Activated CD4-positive, alpha-beta T cell treated with anti-CD3 and anti-CD28 coated beads, Interleukin-2, amount 10 ng/mL, durations not matched to agents 7 days and 5 days (primary cell): ENCODE measurements around the gene OR2AG1. TPM values are rescaled to one million over a fixed set of nuclear protein-coding genes. Genes with fewer than 3 reads are reported as not detected.
A peak's percentile ranks its signal among the peaks of the same experiment; 100 is the strongest.
"Not testable (repeated sequence)": the region's sequence is repeated elsewhere in the genome, so short reads cannot be mapped to it uniquely, and the experiment has no call there.

Source experiments
- CTCF ChIA-PET: fragments of 350-600 bp; sonication (Branson Sonifier 250); formaldehyde crosslinking; loops from one replicate; lab custom pipeline; 2021; ENCODE audit warnings: antibody characterized with exemption; lab: Charles Lee
- POLR2A ChIA-PET: fragments of 350-600 bp; sonication (Branson Sonifier 250); formaldehyde crosslinking; loops from one replicate; lab custom pipeline; 2021; ENCODE audit warnings: antibody characterized with exemption; lab: Charles Lee
- DNase-seq: peaks from one replicate; pipeline ENCODE4 v3.0.0-alpha.2; 2020
- H3K27ac Mint-ChIP-seq: one replicate; pipeline ENCODE4 v1.8.0; 2021; ENCODE audit warnings: mild to moderate bottlenecking, moderate library complexity, mixed read lengths
- H3K27me3 Mint-ChIP-seq: one replicate; pipeline ENCODE4 v1.8.0; 2021; ENCODE audit warnings: mixed read lengths
- H3K36me3 Mint-ChIP-seq: one replicate; pipeline ENCODE4 v1.8.0; 2021; ENCODE audit warnings: low read depth, mixed read lengths
- H3K4me1 Mint-ChIP-seq: one replicate; pipeline ENCODE4 v1.8.0; 2021; ENCODE audit warnings: mixed read lengths
- H3K4me3 Mint-ChIP-seq: one replicate; pipeline ENCODE4 v1.8.0; 2021; ENCODE audit warnings: mild to moderate bottlenecking, moderate library complexity, mixed read lengths
- H3K9me3 Mint-ChIP-seq: one replicate; pipeline ENCODE4 v1.8.0; 2021; ENCODE audit warnings: mixed read lengths
- total RNA-seq, 2 experiments: library from RNA; stranded (reverse); gene quantifications; one replicate each; pipeline ENCODE4 v1.2.3, GENCODE V29; 2021

Gene OR2AG1
- total RNA-seq, 2 experiments from 2014 or later, result not detected

- DNase-seq, result no peak
- H3K27me3 Mint-ChIP-seq, result no peaks in the 10 kb centered on the region
- H3K4me3 Mint-ChIP-seq, result no peak overlapping the region
- H3K27ac Mint-ChIP-seq, result no peak overlapping the region
- peaks cover 4% of the 10 kb centered on the region for H3K9me3 Mint-ChIP-seq
- peaks cover 31% of the 10 kb centered on the region for H3K4me1 Mint-ChIP-seq
- ChIA-PET POLR2A (no interaction called here), CTCF (interaction anchor here (1.0 to 2.9 kb wide), 8 partner anchors 9 to 367 kb away, joined by 3 to 20 read pairs (median 4); no protein-coding TSS in a partner anchor)
- H3K36me3 Mint-ChIP-seq, result peaks cover 22% of the 10 kb centered on the region
These were observed 36.2 kb upstream of the OR2AG1 start for GRCh38 chr11:6746626-6747025.

- Mint-ChIP-seq H3K27ac (no peak overlapping the region), H3K4me3 (no peak overlapping the region), H3K4me1 (peaks cover 26% of the 10 kb centered on the region), H3K9me3 (peaks cover 4% of the 10 kb centered on the region), H3K27me3 (no peaks in the 10 kb centered on the region), H3K36me3 (peaks cover 16% of the 10 kb centered on the region)
- DNase-seq, result no peak
- CTCF ChIA-PET, result interaction anchor here (1.0 to 2.9 kb wide), 7 partner anchors 8 to 368 kb away, joined by 3 to 20 read pairs (median 4); no protein-coding TSS in a partner anchor
- POLR2A ChIA-PET, result no interaction called here
These were observed 35.6 kb upstream of the OR2AG1 start for GRCh38 chr11:6747097-6747668.

- Mint-ChIP-seq H3K4me3 (no peak overlapping the region), H3K27ac (no peak overlapping the region), H3K36me3 (peaks cover 4% of the 10 kb centered on the region), H3K4me1 (peaks cover 8% of the 10 kb centered on the region), H3K9me3 (peaks cover 4% of the 10 kb centered on the region), H3K27me3 (peaks cover 1% of the 10 kb centered on the region)
- ChIA-PET CTCF (interaction anchor here (0.8 to 2.6 kb wide), 8 partner anchors 9 to 224 kb away, joined by 3 to 20 read pairs (median 4); no protein-coding TSS in a partner anchor), POLR2A (no interaction called here)
- peak; percentile 36 for DNase-seq
These were observed 27.4 kb upstream of the OR2AG1 start for GRCh38 chr11:6755303-6755952.

- ChIA-PET POLR2A (no interaction called here), CTCF (interaction anchor here (1.9 to 2.6 kb wide), 2 partner anchors 10 to 18 kb away, joined by 5 to 20 read pairs; no protein-coding TSS in a partner anchor)
These were observed 26.9 kb upstream of the OR2AG1 start for GRCh38 chr11:6755953-6756347.

GRCh38 chr11:6757373-6757967 is 25.4 kb upstream of the OR2AG1 start:
- Mint-ChIP-seq H3K36me3 (no peaks in the 10 kb centered on the region), H3K27ac (no peak overlapping the region), H3K4me1 (peaks cover 4% of the 10 kb centered on the region), H3K4me3 (no peak overlapping the region), H3K9me3 (no peaks in the 10 kb centered on the region), H3K27me3 (peaks cover 3% of the 10 kb centered on the region)
- peak; percentile 71 for DNase-seq
- POLR2A ChIA-PET, result no interaction called here
- CTCF ChIA-PET, result interaction anchor here (0.7 to 2.7 kb wide), 4 partner anchors 12 to 226 kb away, joined by 3 to 15 read pairs (median 4); no protein-coding TSS in a partner anchor

More at GRCh38 chr11:6755953-6756347, 26.9 kb upstream of the OR2AG1 start:
- no peak for DNase-seq
- Mint-ChIP-seq H3K4me1 (peaks cover 4% of the 10 kb centered on the region), H3K27me3 (peaks cover 2% of the 10 kb centered on the region), H3K4me3 (no peak overlapping the region), H3K27ac (no peak overlapping the region), H3K36me3 (no peaks in the 10 kb centered on the region), H3K9me3 (no peaks in the 10 kb centered on the region)

- CTCF ChIA-PET, result interaction anchor here (1.0 kb wide), 1 partner anchor 11 kb away, joined by 3 read pairs; the partner anchor contains the start of gene OR2AG1
- POLR2A ChIA-PET, result no interaction called here
- Mint-ChIP-seq H3K27ac (no peak within 1 kb of the TSS), H3K4me3 (no peak within 1 kb of the TSS), H3K9me3 (no peaks in the 10 kb centered on the region), H3K36me3 (no peaks in the 10 kb centered on the region), H3K4me1 (no peaks in the 10 kb centered on the region), H3K27me3 (peaks cover 12% of the 10 kb centered on the region)
- DNase-seq, result no peak
These were observed 10.6 kb upstream of the OR2AG1 start, which contains the start of gene OR2AG2 for GRCh38 chr11:6771926-6772893. OR2AG2 (minus strand) TSS chr11:6771976; CDS start chr11:6768957, 3,019 bp downstream.

- POLR2A ChIA-PET, result no interaction called here
- H3K9me3 Mint-ChIP-seq, result no peaks in the 10 kb centered on the region
- no peak overlapping the region for H3K27ac Mint-ChIP-seq
- CTCF ChIA-PET, result no interaction called here
- H3K36me3 Mint-ChIP-seq, result no peaks in the 10 kb centered on the region
- no peaks in the 10 kb centered on the region for H3K4me1 Mint-ChIP-seq
- no peak overlapping the region for H3K4me3 Mint-ChIP-seq
- no peak for DNase-seq
- H3K27me3 Mint-ChIP-seq, result peaks cover 19% of the 10 kb centered on the region
These were observed 4.3 kb upstream of the OR2AG1 start for GRCh38 chr11:6778518-6778917.

GRCh38 chr11:6780829-6781228 is 2.0 kb upstream of the OR2AG1 start:
- H3K4me1 Mint-ChIP-seq, result no peaks in the 10 kb centered on the region
- CTCF ChIA-PET, result interaction anchor here (0.6 kb wide), 1 partner anchor 914 kb away, joined by 4 read pairs; no protein-coding TSS in a partner anchor
- H3K36me3 Mint-ChIP-seq, result no peaks in the 10 kb centered on the region
- no peak overlapping the region for H3K4me3 Mint-ChIP-seq
- POLR2A ChIA-PET, result interaction anchor here (0.5 kb wide), 1 partner anchor 65 kb away, joined by 6 read pairs; no protein-coding TSS in a partner anchor
- no peak overlapping the region for H3K27ac Mint-ChIP-seq
- no peak for DNase-seq
- peaks cover 15% of the 10 kb centered on the region for H3K27me3 Mint-ChIP-seq
- no peaks in the 10 kb centered on the region for H3K9me3 Mint-ChIP-seq

GRCh38 chr11:6790546-6790945 is 7.7 kb downstream of the OR2AG1 start:
- no peaks in the 10 kb centered on the region for H3K9me3 Mint-ChIP-seq
- H3K36me3 Mint-ChIP-seq, result no peaks in the 10 kb centered on the region
- H3K4me3 Mint-ChIP-seq, result no peak overlapping the region
- DNase-seq, result no peak
- H3K27ac Mint-ChIP-seq, result no peak overlapping the region
- H3K4me1 Mint-ChIP-seq, result no peaks in the 10 kb centered on the region
- H3K27me3 Mint-ChIP-seq, result no peaks in the 10 kb centered on the region
- CTCF ChIA-PET, result no interaction called here
- POLR2A ChIA-PET, result no interaction called here

- Mint-ChIP-seq H3K27ac (no peak overlapping the region), H3K36me3 (no peaks in the 10 kb centered on the region), H3K9me3 (no peaks in the 10 kb centered on the region), H3K4me3 (no peak overlapping the region), H3K27me3 (no peaks in the 10 kb centered on the region), H3K4me1 (no peaks in the 10 kb centered on the region)
- ChIA-PET CTCF (no interaction called here), POLR2A (no interaction called here)
- DNase-seq, result no peak
These were observed 11.8 kb downstream of the OR2AG1 start for GRCh38 chr11:6794639-6795038.

- Mint-ChIP-seq H3K9me3 (peaks cover 3% of the 10 kb centered on the region), H3K4me3 (no peak within 1 kb of the TSS), H3K27me3 (peaks cover 5% of the 10 kb centered on the region), H3K27ac (no peak within 1 kb of the TSS), H3K4me1 (no peaks in the 10 kb centered on the region), H3K36me3 (no peaks in the 10 kb centered on the region)
- no peak for DNase-seq
- POLR2A ChIA-PET, result no interaction called here
- CTCF ChIA-PET, result interaction anchor here (0.6 kb wide), 1 partner anchor 14 kb away, joined by 3 read pairs; no protein-coding TSS in a partner anchor
These were observed 16.6 kb downstream of the OR2AG1 start, which contains the start of gene OR6A2 for GRCh38 chr11:6799402-6799801. OR6A2 (minus strand) TSS chr11:6799689; CDS start chr11:6795708, 3,981 bp downstream.

GRCh38 chr11:6801075-6801474 is 18.3 kb downstream of the OR2AG1 start:
- POLR2A ChIA-PET, H3K36me3 Mint-ChIP-seq, DNase-seq, H3K27ac Mint-ChIP-seq, H3K27me3 Mint-ChIP-seq, H3K9me3 Mint-ChIP-seq, H3K4me3 Mint-ChIP-seq, H3K4me1 Mint-ChIP-seq: not testable (repeated sequence)
- CTCF ChIA-PET, result interaction anchor here (0.7 kb wide), 1 partner anchor 11 kb away, joined by 3 read pairs; no protein-coding TSS in a partner anchor
